DND-41 (cell line): Measurements from ENCODE around the gene C1QTNF5.

Source experiments
- EZH2 ChIP-seq: IDR thresholded peaks from 3 replicates; pipeline ENCODE4 v1.6.1; 2012; ENCODE audit warnings: borderline replicate concordance, low read depth, mild to moderate bottlenecking, moderate library complexity, low read length, inconsistent platforms; ENCODE audit not compliant: severe bottlenecking
- TF ChIP-seq, protein P1 (sequence below): IDR thresholded peaks from 2 replicates; pipeline ENCODE4 v1.5.1; 2012; ENCODE audit warnings: borderline replicate concordance, low read length, moderate library complexity, mild to moderate bottlenecking; ENCODE audit not compliant: poor library complexity, severe bottlenecking; ENCODE audit errors: extremely low read depth

DNA sequence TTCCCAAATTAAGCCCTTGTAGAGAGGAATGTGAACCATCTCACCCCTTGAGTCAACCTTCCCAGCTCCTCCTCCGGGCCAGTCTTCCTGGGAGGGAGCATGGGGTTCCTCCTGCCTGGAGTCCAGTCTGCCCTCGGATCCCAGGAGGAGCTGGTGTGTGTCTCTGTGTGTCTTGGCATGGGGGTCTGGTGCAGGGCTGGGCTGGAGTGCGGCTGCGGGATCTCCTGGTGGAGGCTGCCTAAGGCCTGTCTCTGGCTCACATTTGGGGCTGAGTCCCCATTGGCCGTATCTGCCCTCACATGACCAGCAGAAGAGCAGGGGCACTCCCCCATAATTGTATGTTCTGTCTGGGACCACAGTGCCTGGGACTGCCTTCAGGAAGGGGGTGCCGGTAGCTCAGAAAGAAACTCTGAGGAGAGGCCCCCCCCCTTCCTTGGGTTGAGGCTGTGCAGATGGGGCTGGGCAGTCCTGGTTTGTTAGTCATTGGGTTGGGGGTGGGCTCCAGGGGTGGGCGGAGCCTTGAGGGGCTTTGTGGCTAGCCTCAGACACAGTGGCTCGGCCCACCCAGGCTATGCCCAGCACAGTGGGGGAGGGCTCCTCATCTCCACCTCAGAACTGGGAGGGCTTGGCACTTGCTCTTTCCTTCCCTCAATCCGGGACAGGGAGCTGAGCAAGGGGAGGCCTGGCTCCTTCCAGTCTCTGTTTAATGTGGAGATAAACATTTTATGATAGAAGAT lies 2.9 kb downstream of the C1QTNF5 start:
- TF ChIP-seq, protein P1, sequence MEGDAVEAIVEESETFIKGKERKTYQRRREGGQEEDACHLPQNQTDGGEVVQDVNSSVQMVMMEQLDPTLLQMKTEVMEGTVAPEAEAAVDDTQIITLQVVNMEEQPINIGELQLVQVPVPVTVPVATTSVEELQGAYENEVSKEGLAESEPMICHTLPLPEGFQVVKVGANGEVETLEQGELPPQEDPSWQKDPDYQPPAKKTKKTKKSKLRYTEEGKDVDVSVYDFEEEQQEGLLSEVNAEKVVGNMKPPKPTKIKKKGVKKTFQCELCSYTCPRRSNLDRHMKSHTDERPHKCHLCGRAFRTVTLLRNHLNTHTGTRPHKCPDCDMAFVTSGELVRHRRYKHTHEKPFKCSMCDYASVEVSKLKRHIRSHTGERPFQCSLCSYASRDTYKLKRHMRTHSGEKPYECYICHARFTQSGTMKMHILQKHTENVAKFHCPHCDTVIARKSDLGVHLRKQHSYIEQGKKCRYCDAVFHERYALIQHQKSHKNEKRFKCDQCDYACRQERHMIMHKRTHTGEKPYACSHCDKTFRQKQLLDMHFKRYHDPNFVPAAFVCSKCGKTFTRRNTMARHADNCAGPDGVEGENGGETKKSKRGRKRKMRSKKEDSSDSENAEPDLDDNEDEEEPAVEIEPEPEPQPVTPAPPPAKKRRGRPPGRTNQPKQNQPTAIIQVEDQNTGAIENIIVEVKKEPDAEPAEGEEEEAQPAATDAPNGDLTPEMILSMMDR, result no peak
- TF ChIP-seq EZH2, result no peak
